Spinal cord (tissue), 10 donors: ENCODE data around the gene PRKCQ. TPM values are rescaled to one million over a fixed set of nuclear protein-coding genes. Genes with fewer than 3 reads are reported as not detected.

ENCODE experiments used
- DNase-seq, 6 donors: peaks; one replicate each; pipeline versions ENCODE4 v3.0.0 to v3.0.0-alpha.2; 2013 to 2015; ENCODE audit warnings: low spot score in 6 of 6, low read depth in 4 of 6
- H3K27ac ChIP-seq: one replicate; pipeline ENCODE4 v1.5.1; 2013; ENCODE audit warnings: low read depth, low read length, control low read depth
- H3K27me3 ChIP-seq: one replicate; pipeline ENCODE4 v1.6.1; 2013; ENCODE audit warnings: low read length; ENCODE audit not compliant: control insufficient read depth, insufficient read depth
- H3K36me3 ChIP-seq: one replicate; pipeline ENCODE4 v1.6.1; 2013; ENCODE audit warnings: low read length; ENCODE audit not compliant: control insufficient read depth, insufficient read depth
- H3K4me1 ChIP-seq: one replicate; pipeline ENCODE4 v1.6.1; 2013; ENCODE audit warnings: low read length; ENCODE audit not compliant: control insufficient read depth, insufficient read depth
- H3K4me3 ChIP-seq: one replicate; pipeline ENCODE4 v1.5.1; 2013; ENCODE audit warnings: low read depth, low read length, control low read depth
- H3K9me3 ChIP-seq: one replicate; pipeline ENCODE4 v1.6.1; 2013; ENCODE audit warnings: low read length; ENCODE audit not compliant: control insufficient read depth, insufficient read depth
- WGBS: methylation state at CpG from one replicate; pipeline ENCODE4 v1.1.5; 2013; ENCODE audit warnings: missing lambda C conversion rate; ENCODE audit not compliant: insufficient coverage; 5-methylcytosine and 5-hydroxymethylcytosine counted together
- polyA plus RNA-seq, 2 donors: library from polyadenylated mRNA; unstranded; fragments of 120-200 nt; gene quantifications; one replicate each; pipeline ENCODE4 v1.2.1, GENCODE V29; 2013; ENCODE audit not compliant: insufficient read length in 2 of 2
- total RNA-seq, 2 donors: library from RNA; depleted of rRNA in 1 of 2; stranded (reverse); fragments of 120-200 nt in 1 of 2; fragments of >200 nt in 1 of 2; gene quantifications; one replicate each; pipeline versions ENCODE4 v1.2.3 to v1.2.4, GENCODE V29; 2013 to 2014
- donor health status: healthy.

PRKCQ gene
- total and polyA plus RNA-seq, 4 donors: 6.2 to 10.9 (median 9.6) TPM

GRCh38 chr10:6430423-6430980, 149.6 kb downstream of the PRKCQ start:
- H3K36me3 ChIP-seq: peaks cover 3% of the 10 kb centered on the region
- no peak for DNase-seq
- no peaks in the 10 kb centered on the region for H3K4me1 ChIP-seq
- 94% methylated on average over 17 of the region's 21 CpGs for WGBS
- no peaks in the 10 kb centered on the region for H3K27me3 ChIP-seq
- no peak overlapping the region for H3K27ac ChIP-seq
- no peaks in the 10 kb centered on the region for H3K9me3 ChIP-seq
- H3K4me3 ChIP-seq: no peak overlapping the region

- H3K4me3 ChIP-seq: no peak overlapping the region
- no peaks in the 10 kb centered on the region for H3K4me1 ChIP-seq
- H3K9me3 ChIP-seq: no peaks in the 10 kb centered on the region
- WGBS: 88% methylated on average over 7 of the region's 10 CpGs
- H3K27me3 ChIP-seq: no peaks in the 10 kb centered on the region
- peaks cover 3% of the 10 kb centered on the region for H3K36me3 ChIP-seq
- no peak overlapping the region for H3K27ac ChIP-seq
- no peak for DNase-seq
Observed at GRCh38 chr10:6427357-6427959, 152.6 kb downstream of the PRKCQ start.

DNA sequence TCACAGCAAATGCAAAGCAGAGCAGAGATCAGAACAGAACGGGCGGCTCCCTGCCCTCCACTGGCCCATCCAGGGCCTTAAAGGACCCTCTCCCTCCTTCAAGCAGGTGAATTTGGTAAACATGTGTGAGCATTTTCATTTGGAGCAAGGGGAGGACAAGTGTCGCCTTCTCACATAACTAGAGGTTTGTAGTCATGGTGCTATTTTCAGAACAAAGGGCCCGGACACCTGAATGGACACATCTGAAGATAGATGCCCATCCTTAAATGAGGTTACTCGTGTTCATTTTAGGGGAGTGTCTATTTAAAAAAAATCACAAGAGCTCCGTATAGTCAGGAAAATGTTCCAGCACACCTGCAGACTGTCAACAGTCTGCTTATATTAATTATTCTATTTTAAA, 153.8 kb downstream of the PRKCQ start:
- no peak overlapping the region for H3K27ac ChIP-seq
- no peak for DNase-seq
- H3K4me1 ChIP-seq: no peaks in the 10 kb centered on the region
- H3K9me3 ChIP-seq: no peaks in the 10 kb centered on the region
- peaks cover 3% of the 10 kb centered on the region for H3K36me3 ChIP-seq
- H3K27me3 ChIP-seq: no peaks in the 10 kb centered on the region
- no peak overlapping the region for H3K4me3 ChIP-seq
- no CpG with 5 or more reads among the region's 6 CpGs for WGBS

- H3K27me3 ChIP-seq: no peaks in the 10 kb centered on the region
- no peak for DNase-seq
- no peaks in the 10 kb centered on the region for H3K36me3 ChIP-seq
- H3K9me3 ChIP-seq: no peaks in the 10 kb centered on the region
- no peaks in the 10 kb centered on the region for H3K4me1 ChIP-seq
- 95% methylated on average over 16 of the region's 17 CpGs for WGBS
- H3K4me3 ChIP-seq: no peak overlapping the region
- H3K27ac ChIP-seq: no peak overlapping the region
Observed at GRCh38 chr10:6423413-6424170, 156.5 kb downstream of the PRKCQ start.

DNA sequence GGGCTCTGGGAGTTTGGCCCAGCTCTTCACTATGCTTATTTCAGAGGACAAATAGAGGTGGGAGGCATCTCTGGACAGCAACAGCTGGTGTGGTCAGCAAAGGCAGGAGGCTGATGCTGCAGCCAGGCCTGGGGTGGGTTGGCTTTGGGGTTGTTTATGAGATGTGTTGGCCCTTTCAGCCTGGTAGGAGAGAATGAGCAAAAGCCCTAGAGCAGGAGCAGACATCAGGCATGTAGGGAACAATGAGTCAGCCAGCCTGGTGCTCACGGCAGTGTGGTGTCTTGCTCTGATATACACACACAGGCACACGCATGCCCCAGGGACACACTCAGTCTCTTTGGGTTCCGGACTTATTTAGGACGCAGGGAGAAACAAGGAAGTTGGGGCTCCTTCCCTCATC, 157.1 kb downstream of the PRKCQ start:
- 100% methylated on average over 2 of the region's 4 CpGs for WGBS
- Histone ChIP-seq H3K4me1 (no peaks in the 10 kb centered on the region), H3K36me3 (no peaks in the 10 kb centered on the region), H3K4me3 (no peak overlapping the region), H3K9me3 (no peaks in the 10 kb centered on the region), H3K27ac (no peak overlapping the region), H3K27me3 (no peaks in the 10 kb centered on the region)
- DNase-seq: no peak

GRCh38 chr10:6418613-6419216, 161.4 kb downstream of the PRKCQ start:
- no peak overlapping the region for H3K27ac ChIP-seq
- H3K27me3 ChIP-seq: no peaks in the 10 kb centered on the region
- no peak overlapping the region for H3K4me3 ChIP-seq
- WGBS: 71% methylated on average over 1 of the region's 2 CpGs
- H3K36me3 ChIP-seq: no peaks in the 10 kb centered on the region
- no peaks in the 10 kb centered on the region for H3K9me3 ChIP-seq
- H3K4me1 ChIP-seq: no peaks in the 10 kb centered on the region
- no peak for DNase-seq

DNA sequence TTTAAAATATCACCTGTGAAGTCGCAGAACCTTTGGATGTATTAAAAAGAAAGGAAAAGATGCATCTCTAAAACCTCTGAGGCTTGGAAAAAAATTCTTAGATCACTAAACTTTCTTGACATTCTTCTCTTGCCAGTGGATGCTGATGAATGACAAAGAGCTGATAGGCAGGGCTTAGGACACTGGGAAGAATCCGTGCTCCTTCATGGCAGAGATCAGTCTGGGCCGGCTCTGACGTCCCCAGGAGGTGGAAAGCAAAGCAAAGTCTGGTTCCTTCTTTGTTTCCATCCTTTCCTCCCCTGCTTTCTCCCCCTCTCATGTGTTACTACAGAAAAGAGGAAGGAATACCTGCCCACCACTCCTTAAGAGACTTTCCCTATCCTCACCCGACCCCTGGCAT, 161.9 kb downstream of the PRKCQ start:
- H3K4me3 ChIP-seq: no peak overlapping the region
- H3K27ac ChIP-seq: no peak overlapping the region
- WGBS: 54% methylated on average over 4 of the region's 5 CpGs
- no peak for DNase-seq
- H3K4me1 ChIP-seq: no peaks in the 10 kb centered on the region
- no peaks in the 10 kb centered on the region for H3K36me3 ChIP-seq
- H3K27me3 ChIP-seq: no peaks in the 10 kb centered on the region
- H3K9me3 ChIP-seq: no peaks in the 10 kb centered on the region

DNA sequence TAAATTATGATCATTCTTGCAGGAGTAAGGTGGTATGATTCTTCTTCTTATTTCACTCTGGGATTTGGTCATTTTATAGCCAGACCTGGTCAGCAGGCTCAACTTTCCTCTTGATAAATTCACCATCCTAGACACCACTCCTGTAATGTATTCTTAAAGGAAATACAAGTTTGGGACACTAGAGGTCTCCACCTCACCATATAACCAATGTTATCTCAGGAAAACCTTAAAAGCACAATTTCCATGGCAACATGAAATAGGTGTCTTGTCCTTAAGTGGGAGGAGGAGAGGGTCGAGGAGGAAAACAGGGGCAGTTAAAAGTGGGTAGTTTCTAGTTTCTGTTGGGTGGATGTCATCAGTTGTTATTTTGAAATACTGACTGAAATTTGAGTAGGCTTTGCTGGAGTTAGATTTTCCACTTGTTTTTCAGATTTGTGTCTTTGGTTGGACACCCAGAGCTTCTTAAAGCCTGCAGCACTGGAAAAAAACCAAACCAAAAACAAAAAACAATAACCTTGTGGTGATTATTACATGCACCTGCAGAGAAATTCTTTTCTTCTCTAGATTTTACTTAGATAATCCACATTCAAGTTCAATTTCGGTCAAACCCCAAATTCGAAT, 163.1 kb downstream of the PRKCQ start:
- Histone ChIP-seq H3K4me1 (no peaks in the 10 kb centered on the region), H3K36me3 (no peaks in the 10 kb centered on the region), H3K9me3 (no peaks in the 10 kb centered on the region), H3K27me3 (no peaks in the 10 kb centered on the region), H3K4me3 (no peak overlapping the region), H3K27ac (no peak overlapping the region)
- WGBS: 63% methylated on average over 3 of the region's 3 CpGs
- peak in 5 of 6 donors; percentile 63 to 96 (median 69) for DNase-seq

GRCh38 chr10:6411436-6411835, 168.6 kb downstream of the PRKCQ start:
- H3K27me3 ChIP-seq: no peaks in the 10 kb centered on the region
- H3K27ac ChIP-seq: no peak overlapping the region
- no peaks in the 10 kb centered on the region for H3K9me3 ChIP-seq
- no peaks in the 10 kb centered on the region for H3K36me3 ChIP-seq
- H3K4me3 ChIP-seq: no peak overlapping the region
- H3K4me1 ChIP-seq: no peaks in the 10 kb centered on the region
- 82% methylated on average over 2 of the region's 3 CpGs for WGBS
- DNase-seq: no peak
